ENCODE data around the gene CLDN15. TPM values are rescaled to one million over a fixed set of nuclear protein-coding genes. Genes with fewer than 3 reads are reported as not detected.
A peak's percentile ranks its signal among the peaks of the same experiment; 100 is the strongest.
"Not testable (repeated sequence)": the region's sequence is repeated elsewhere in the genome, so short reads cannot be mapped to it uniquely, and the experiment has no call there.

CLDN15 gene
- total RNA-seq, 2 experiments from 2014 or later: 26.6 to 30.1 TPM

- no peak for ATAC-seq (ENCODE audit: low read depth)
- H3K36me3 Mint-ChIP-seq: peaks cover 9% of the 10 kb centered on the region
- POLR2A ChIA-PET: interaction anchor here (1.1 kb wide), 1 partner anchor 9 kb away, joined by 3 read pairs; the partner anchor contains the start of gene ZNHIT1
- H3K9me3 Mint-ChIP-seq: no peaks in the 10 kb centered on the region
- no peak for DNase-seq
- H3K27me3 Mint-ChIP-seq: peaks cover 3% of the 10 kb centered on the region
- H3K4me1 Mint-ChIP-seq: peaks cover under 1% of the 10 kb centered on the region
- H3K4me3 Mint-ChIP-seq: no peak overlapping the region
- H3K27ac Mint-ChIP-seq: no peak overlapping the region
Measured at GRCh38 chr7:101208794-101209193, 28.8 kb downstream of the CLDN15 start.

GRCh38 chr7:101207459-101207858 is 30.1 kb downstream of the CLDN15 start:
- no peak overlapping the region for H3K27ac Mint-ChIP-seq
- no peak overlapping the region for H3K4me3 Mint-ChIP-seq
- DNase-seq: no peak
- H3K9me3 Mint-ChIP-seq: no peaks in the 10 kb centered on the region
- H3K27me3 Mint-ChIP-seq: peaks cover 13% of the 10 kb centered on the region
- peaks cover 1% of the 10 kb centered on the region for H3K4me1 Mint-ChIP-seq
- POLR2A ChIA-PET: no interaction called here
- no peak for ATAC-seq (ENCODE audit: low read depth)
- peaks cover 9% of the 10 kb centered on the region for H3K36me3 Mint-ChIP-seq

- peaks cover 1% of the 10 kb centered on the region for H3K4me1 Mint-ChIP-seq
- no peaks in the 10 kb centered on the region for H3K9me3 Mint-ChIP-seq
- ATAC-seq (ENCODE audit: low read depth) (no peak), DNase-seq (no peak)
- H3K27me3 Mint-ChIP-seq: peaks cover 16% of the 10 kb centered on the region
- H3K4me3 Mint-ChIP-seq: no peak overlapping the region
- no peak overlapping the region for H3K27ac Mint-ChIP-seq
- POLR2A ChIA-PET: no interaction called here
- peaks cover 9% of the 10 kb centered on the region for H3K36me3 Mint-ChIP-seq
Measured at GRCh38 chr7:101206665-101207042, 30.9 kb downstream of the CLDN15 start.

GRCh38 chr7:101205901-101206664 is 31.5 kb downstream of the CLDN15 start:
- POLR2A ChIA-PET: no interaction called here
- H3K4me3 Mint-ChIP-seq: no peak overlapping the region
- no peak overlapping the region for H3K27ac Mint-ChIP-seq

GRCh38 chr7:101203740-101204738 is 33.6 kb downstream of the CLDN15 start:
- H3K4me1 Mint-ChIP-seq; H3K9me3 Mint-ChIP-seq; ATAC-seq (ENCODE audit: low read depth); DNase-seq: not testable (repeated sequence)
- peak overlapping the region; percentile 67 for H3K27ac Mint-ChIP-seq
- peaks cover 35% of the 10 kb centered on the region for H3K27me3 Mint-ChIP-seq
- peaks cover 10% of the 10 kb centered on the region for H3K36me3 Mint-ChIP-seq
- H3K4me3 Mint-ChIP-seq: peak overlapping the region; percentile 66
- POLR2A ChIA-PET: interaction anchor here (1.6 kb wide), 1 partner anchor 14 kb away, joined by 6 read pairs; the partner anchor contains the start of genes PLOD3 and ZNHIT1

More at GRCh38 chr7:101205901-101206664, 31.5 kb downstream of the CLDN15 start:
- DNase-seq (no peak), ATAC-seq (ENCODE audit: low read depth) (no peak)
- peaks cover 3% of the 10 kb centered on the region for H3K4me1 Mint-ChIP-seq
- H3K36me3 Mint-ChIP-seq: peaks cover 9% of the 10 kb centered on the region
- no peaks in the 10 kb centered on the region for H3K9me3 Mint-ChIP-seq
- peaks cover 22% of the 10 kb centered on the region for H3K27me3 Mint-ChIP-seq

- peaks cover 5% of the 10 kb centered on the region for H3K4me1 Mint-ChIP-seq
- H3K9me3 Mint-ChIP-seq: no peaks in the 10 kb centered on the region
- H3K4me3 Mint-ChIP-seq: no peak overlapping the region
- no peak for ATAC-seq (ENCODE audit: low read depth)
- no peak overlapping the region for H3K27ac Mint-ChIP-seq
- DNase-seq: no peak
- H3K27me3 Mint-ChIP-seq: peaks cover 39% of the 10 kb centered on the region
- peaks cover 4% of the 10 kb centered on the region for H3K36me3 Mint-ChIP-seq
- POLR2A ChIA-PET: interaction anchor here (0.9 kb wide), 1 partner anchor 15 kb away, joined by 4 read pairs; the partner anchor contains the start of gene ZNHIT1
Measured at GRCh38 chr7:101202603-101202918, 35.0 kb downstream of the CLDN15 start.

GRCh38 chr7:101201695-101202602 is 35.7 kb downstream of the CLDN15 start:
- no peak for ATAC-seq (ENCODE audit: low read depth)
- Mint-ChIP-seq H3K27me3 (peaks cover 39% of the 10 kb centered on the region), H3K27ac (no peak overlapping the region), H3K9me3 (no peaks in the 10 kb centered on the region), H3K4me1 (peaks cover 5% of the 10 kb centered on the region), H3K36me3 (peaks cover 4% of the 10 kb centered on the region), H3K4me3 (no peak overlapping the region)
- no peak for DNase-seq
- POLR2A ChIA-PET: interaction anchor here (0.9 kb wide), 1 partner anchor 16 kb away, joined by 4 read pairs; the partner anchor contains the start of gene ZNHIT1

GRCh38 chr7:101200862-101201599 is 36.6 kb downstream of the CLDN15 start, which contains the start of gene MOGAT3:
MOGAT3 (minus strand) TSS chr7:101201036; CDS start chr7:101200854, 182 bp downstream.
- peaks cover 5% of the 10 kb centered on the region for H3K4me1 Mint-ChIP-seq
- peak within 1 kb of the TSS; percentile 54 for H3K4me3 Mint-ChIP-seq
- DNase-seq (no peak), ATAC-seq (ENCODE audit: low read depth) (peak; percentile 41)
- H3K36me3 Mint-ChIP-seq: peaks cover 1% of the 10 kb centered on the region
- H3K27me3 Mint-ChIP-seq: peaks cover 39% of the 10 kb centered on the region
- POLR2A ChIA-PET: interaction anchor here (1.7 kb wide), 1 partner anchor 17 kb away, joined by 5 read pairs; the partner anchor contains the start of gene ZNHIT1
- H3K27ac Mint-ChIP-seq: peak within 1 kb of the TSS; percentile 42
- no peaks in the 10 kb centered on the region for H3K9me3 Mint-ChIP-seq

- ATAC-seq (ENCODE audit: low read depth) (no peak), DNase-seq (no peak)
- no peak overlapping the region for H3K27ac Mint-ChIP-seq
- H3K36me3 Mint-ChIP-seq: peaks cover 1% of the 10 kb centered on the region
- H3K9me3 Mint-ChIP-seq: no peaks in the 10 kb centered on the region
- POLR2A ChIA-PET: interaction anchor here (0.6 to 1.7 kb wide), 2 partner anchors 17 to 71 kb away, joined by 4 to 5 read pairs; partner anchors contain the start of gene ZNHIT1
- H3K4me3 Mint-ChIP-seq: no peak overlapping the region
- peaks cover 41% of the 10 kb centered on the region for H3K27me3 Mint-ChIP-seq
- H3K4me1 Mint-ChIP-seq: peaks cover 5% of the 10 kb centered on the region
Measured at GRCh38 chr7:101200504-101200861, 37.1 kb downstream of the CLDN15 start.

GRCh38 chr7:101199522-101199921 is 38.1 kb downstream of the CLDN15 start:
- not testable (repeated sequence) for DNase-seq; ATAC-seq (ENCODE audit: low read depth); H3K9me3 Mint-ChIP-seq; H3K4me3 Mint-ChIP-seq; H3K27ac Mint-ChIP-seq; H3K4me1 Mint-ChIP-seq; H3K36me3 Mint-ChIP-seq
- H3K27me3 Mint-ChIP-seq: peaks cover 43% of the 10 kb centered on the region
- POLR2A ChIA-PET: interaction anchor here (1.7 kb wide), 1 partner anchor 18 kb away, joined by 5 read pairs; the partner anchor contains the start of gene ZNHIT1

GRCh38 chr7:101198476-101198875 is 39.1 kb downstream of the CLDN15 start:
- H3K4me3 Mint-ChIP-seq: no peak overlapping the region
- H3K9me3 Mint-ChIP-seq: no peaks in the 10 kb centered on the region
- POLR2A ChIA-PET: no interaction called here
- DNase-seq (no peak), ATAC-seq (ENCODE audit: low read depth) (no peak)
- peaks cover 4% of the 10 kb centered on the region for H3K4me1 Mint-ChIP-seq
- peaks cover 1% of the 10 kb centered on the region for H3K36me3 Mint-ChIP-seq
- H3K27me3 Mint-ChIP-seq: peaks cover 43% of the 10 kb centered on the region
- no peak overlapping the region for H3K27ac Mint-ChIP-seq

GRCh38 chr7:101197991-101198390 is 39.6 kb downstream of the CLDN15 start:
- Mint-ChIP-seq H3K27ac (no peak overlapping the region), H3K9me3 (no peaks in the 10 kb centered on the region), H3K27me3 (peaks cover 43% of the 10 kb centered on the region), H3K36me3 (peaks cover 1% of the 10 kb centered on the region), H3K4me3 (no peak overlapping the region), H3K4me1 (peaks cover 4% of the 10 kb centered on the region)
- DNase-seq (no peak), ATAC-seq (ENCODE audit: low read depth) (no peak)
- POLR2A ChIA-PET: no interaction called here
